ENCODE measurements around the gene MICAL2. TPM values are rescaled to one million over a fixed set of nuclear protein-coding genes. Genes with fewer than 3 reads are reported as not detected.
"Not testable (repeated sequence)": the region's sequence is repeated elsewhere in the genome, so short reads cannot be mapped to it uniquely, and the experiment has no call there.

MICAL2 gene
- polyA plus RNA-seq, 1 donor: 7.1 TPM

DNA sequence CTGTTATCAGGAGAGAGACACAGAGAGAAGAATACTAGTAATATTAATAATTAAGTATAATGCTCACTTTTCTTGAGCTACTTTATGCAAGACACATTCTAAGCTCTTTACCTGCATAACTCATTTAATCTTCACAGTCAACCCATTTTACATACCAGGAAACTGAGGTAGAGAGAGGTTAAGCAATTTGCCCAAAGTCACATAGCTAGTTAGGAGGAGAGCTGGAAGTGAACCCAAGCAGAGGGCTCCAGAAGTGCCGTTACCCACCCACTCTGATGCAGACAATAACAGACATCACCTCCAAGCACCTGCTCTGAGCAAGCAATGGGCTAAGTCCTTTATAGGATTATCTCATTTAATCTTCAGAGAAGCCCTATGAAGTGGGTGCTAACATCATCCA is 24.8 kb downstream of the MICAL2 start:
- no peak for DNase-seq

DNA sequence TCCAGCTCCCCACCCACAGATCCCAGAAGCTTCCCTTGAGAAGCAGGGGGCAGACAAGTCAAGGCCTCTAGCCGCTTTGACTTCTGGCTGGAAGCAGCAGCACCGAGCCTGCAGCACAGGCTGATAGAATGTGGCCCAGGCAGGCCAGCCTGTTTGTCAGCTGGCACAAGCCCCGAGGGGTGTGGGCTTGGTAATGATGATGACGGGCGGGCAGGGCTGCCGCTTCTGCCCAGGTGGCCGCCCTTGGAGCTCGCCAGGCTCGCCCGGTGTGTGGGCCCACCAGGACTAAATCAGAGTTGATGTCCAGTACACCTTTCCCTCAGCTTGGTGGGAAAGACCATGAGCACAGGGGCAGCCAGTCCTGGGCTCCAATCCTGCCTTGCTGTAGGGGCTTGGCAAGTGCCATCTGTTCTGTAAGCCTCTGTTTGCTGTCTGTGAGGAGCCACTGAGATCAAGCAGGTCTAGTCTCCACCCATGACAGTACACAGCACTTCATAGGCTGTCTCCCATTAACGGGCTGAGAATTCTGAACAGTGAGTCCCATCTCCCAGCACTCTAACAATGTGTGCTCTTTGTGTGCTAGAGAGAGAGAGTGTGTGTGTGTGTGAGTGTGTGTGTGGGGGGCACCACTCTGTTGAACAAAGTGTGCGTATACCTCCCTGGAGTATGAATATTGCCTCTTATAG is 26.8 kb downstream of the MICAL2 start:
- no peak for DNase-seq

DNA sequence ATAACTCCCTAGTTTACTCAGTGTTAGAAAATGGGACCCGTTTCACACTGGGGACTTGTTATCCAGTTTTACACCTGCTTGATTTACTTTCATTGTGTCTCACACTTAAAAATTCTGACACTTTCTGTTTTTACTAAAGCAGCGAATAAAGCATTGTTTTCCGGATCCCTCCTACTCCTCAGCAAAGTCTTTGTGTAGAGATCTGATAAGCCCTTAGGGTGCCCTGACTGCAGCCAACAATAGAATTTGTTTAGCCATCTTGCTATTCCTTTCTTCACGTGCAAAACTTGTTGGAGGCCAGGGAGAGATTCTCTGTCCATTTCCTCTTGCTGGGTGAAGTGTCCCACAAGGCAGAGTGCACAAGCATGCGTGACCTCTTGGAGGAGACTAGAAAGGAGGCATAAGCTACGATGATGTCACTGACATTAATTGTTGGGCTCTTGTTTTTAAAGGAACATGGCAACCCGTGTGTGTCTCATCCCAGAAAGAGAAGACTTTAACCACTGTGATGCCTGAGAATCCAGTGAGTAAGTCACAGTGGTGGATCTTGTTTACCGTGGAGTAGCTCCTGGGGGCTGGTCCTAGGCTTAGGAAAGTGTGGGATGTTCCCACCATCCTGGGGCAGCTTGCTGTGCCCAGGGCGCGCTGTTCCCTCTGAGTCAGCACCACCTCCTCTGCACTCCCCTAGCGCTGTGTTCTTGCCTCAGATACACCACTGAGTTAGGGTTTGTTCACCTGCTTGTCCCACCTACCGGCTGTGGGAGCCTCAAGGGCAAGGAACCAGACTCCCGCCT is 27.7 kb downstream of the MICAL2 start:
- no peak for DNase-seq

DNA sequence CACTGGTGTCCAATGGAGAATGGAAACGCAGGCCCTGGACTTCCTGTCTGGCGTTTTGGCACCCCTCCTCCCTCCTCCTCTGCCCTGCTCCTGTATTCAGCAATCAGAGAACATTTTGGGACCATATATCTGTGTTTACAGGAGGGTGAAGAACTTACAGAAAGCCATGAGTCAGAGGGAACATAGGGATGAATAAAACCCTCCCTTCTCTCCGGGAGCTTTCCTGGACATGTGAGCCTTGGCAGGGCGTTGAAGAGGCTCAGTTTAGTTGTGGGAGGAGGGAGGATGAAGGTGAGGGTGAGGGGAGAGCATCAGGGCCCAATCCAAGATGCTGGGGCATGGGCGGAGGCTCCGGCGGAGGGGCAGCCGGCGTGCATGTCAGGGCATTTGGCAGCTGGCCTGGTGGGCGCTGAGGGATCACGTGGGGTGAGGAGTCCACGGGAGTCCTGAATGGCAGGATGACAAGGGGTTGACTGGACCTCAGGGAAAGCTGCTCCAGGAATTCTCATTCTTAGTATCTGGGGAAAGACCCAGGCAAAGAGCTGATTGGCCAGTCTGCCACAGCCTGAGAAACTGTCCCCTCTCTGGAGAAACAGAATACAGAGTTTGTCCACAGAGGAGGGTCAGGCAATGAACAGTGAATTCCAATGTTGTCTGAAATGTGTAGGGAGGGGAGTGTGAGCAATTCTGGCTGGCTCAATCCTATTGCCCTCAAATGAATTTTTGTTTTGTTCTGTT is 28.9 kb downstream of the MICAL2 start:
- DNase-seq: no peak

DNA sequence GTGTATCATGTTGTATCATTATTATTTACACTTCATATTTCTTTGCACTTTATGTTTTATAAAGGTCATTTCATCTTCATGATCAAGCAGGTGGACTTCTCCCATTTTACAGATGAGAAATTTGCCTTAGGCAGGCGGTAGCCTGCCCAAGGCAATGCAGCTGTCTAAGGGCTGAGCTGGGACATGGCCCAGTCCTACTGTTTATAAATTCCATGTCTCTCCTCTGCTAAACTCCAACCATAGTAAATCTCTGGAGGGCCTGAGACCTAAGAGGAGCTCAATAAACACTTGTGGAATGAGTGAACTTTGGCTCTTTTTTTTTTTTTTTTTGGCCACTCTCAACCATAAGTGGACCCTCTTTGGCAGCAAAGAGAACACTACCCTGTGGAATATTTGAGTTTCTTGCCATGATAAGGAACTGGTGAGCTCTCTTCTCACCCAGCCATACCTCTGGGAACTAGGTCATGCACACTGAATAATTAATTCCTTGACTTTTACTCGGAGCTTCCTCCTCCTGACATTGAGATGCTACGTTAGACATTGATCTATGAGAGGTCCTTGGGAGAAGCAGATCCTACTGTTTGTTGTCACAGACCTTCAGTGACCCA is 29.9 kb downstream of the MICAL2 start:
- no peak for DNase-seq

DNA sequence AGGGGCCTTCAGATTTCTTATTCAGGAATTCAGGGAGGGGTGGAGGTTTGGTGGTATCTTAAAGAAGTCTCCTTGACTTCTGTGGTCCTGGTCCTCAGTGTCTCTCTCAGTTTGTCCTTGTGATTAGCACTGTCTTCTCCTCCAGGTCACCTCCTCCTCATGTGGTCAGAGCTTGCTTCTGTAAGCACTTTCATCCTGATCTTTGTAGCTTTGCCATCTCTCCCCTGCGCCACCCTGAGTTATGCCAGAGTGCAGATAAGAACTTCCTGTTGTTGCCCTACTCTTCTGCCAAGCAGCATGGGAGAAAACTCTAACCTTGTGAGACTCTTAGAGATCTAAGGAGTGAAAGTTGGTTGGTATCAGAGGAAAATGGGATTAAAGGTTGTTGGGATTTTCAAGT is 30.9 kb downstream of the MICAL2 start:
- no peak for DNase-seq

DNA sequence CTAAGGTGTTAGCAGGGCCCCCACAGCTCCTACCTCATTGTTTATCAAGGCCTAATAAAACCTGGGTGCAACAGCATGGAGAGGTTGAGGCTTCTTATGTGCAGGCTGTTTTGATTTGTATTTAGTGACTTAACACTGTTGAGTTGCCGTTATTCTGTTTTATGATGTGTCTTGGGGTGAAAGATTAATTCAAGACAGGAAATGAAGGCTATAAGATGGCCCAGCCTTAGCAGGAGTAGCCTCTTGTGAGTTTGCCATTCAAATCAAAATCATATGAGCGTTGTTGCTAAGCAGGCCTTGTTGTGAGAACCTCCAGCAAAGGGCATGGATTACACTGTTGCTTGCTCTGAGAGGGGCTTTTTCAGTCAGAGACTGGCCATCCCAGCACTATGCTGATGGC is 31.8 kb downstream of the MICAL2 start:
- no peak for DNase-seq

DNA sequence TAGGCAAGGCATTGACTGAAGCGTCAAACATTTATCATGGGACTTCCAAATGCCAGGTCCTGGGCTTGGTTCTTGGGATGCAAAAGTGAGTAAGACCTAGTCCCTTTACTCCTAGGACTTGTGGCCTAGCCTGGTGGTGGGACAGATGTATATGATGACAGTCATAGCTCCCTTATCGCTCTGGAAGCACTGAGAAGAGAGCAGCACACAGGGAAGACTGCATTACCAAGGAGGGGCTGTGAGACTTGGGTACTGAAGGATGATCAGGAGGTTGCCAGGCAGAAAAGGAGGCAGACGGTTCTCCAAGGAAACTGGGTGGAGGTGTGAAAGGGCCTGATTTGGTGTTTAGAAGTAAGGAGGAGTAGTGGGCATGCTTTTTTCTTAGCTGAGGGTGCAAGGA is 32.5 kb downstream of the MICAL2 start:
- DNase-seq: no peak

DNA sequence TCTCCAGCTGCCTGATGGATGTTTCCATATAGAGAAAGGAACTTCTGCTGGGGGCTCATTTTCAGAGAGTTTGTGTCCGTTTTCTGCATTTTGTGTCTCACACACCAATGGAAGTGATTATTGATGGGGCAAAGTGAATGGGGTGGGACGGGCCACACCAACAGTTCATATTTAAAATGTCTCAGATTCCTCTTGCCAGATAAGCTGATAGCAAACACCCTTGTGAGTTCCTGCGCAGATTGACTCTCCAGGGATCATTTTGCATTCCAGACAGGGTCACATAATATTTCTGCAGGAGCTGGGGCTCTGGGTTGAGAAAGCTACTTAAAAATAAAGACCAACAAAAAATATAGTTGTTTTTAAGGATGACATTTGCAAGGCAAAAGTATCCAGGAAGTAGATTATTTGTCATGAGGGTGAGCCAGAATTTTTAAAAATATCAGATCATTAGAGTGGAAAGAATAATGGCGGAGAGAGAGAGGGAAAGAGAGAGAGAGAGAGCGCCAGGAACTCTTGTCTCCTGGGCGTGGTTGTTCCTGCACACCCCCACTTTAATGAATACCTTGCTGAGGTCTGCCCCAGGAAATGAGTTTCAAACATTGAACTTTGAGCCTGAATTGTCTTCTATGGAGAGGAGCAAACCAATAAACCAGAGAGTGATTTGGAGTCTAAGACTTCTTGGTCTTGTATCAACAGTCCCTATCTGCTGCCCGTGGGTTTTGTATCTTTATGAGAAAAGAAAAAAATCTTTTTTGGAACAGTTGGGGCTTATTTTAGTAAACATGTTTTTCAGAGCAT is 33.3 kb downstream of the MICAL2 start:
- DNase-seq: no peak

DNA sequence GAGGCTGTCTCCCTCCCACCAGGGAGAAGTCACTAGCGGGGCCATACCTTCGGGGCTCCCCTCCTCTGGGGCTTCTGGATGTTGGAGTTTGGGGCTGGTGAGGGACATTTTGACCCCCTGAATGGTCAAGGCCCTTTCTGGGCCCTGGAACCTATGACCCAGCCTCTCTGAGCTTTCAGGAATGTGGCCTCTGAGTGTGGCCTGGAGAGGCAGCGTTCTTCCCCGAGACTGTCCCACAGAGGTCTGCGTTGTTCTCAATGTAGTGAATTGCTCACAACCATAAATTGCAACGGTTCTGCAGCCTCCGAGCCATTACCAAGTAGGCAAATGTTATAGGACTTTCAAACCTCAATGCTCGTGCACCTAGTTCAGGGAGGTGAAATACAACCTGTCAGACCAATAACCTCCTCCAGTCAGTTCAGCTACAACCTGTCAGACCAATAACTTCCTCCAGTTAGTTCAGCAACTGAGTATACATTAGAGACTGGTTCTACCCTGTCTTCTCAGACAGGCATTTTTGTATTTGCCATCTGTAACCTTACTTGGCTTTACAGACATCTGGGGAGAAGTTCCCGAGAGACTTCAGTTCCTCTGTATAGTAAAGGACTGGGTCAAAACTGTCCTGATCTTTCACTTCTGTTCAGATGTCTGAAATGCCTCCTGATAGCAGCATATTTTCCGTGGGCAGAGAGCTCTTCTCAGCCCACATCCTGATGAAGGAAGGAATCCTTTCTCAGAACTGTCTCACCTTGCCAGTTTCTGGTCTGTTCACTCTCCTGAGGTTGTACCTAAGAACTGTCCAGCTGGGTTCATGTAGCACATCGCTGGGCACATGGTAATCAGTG is 34.2 kb downstream of the MICAL2 start:
- no peak for DNase-seq

DNA sequence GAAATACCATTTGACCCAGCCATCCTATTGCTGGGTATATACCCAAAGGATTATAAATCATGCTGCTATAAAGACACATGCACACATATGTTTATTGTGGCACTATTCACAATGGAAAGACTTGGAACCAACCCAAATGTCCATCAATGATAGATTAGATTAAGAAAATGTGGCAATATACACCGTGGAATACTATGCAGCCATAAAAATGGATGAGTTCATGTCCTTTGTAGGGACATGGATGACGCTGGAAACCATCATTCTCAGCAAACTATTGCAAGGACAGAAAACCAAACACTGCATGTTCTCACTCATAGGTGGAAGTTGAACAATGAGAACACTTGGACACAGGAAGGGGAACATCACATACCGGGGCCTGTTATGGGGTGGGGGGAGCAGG is 36.3 kb downstream of the MICAL2 start:
- DNase-seq: not testable (repeated sequence)

DNA sequence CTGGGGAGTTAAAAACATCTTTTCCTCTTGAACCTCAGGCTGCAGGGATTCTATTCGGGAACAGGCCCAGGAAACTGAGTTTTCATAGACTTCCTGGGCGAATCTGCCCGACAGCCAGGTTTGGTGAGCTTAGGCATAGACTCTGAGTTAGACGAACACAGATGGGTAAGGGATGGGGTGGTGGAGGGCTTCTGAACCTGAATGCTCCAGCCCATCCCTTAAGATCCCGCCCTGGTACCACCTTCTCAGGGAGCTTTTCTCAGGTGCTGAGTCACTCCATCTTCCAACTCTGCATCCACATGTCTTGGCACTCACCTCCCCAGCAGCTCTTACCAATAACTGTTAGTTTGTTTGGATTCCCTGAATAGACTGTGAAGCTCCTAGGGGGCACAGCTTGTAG is 37.4 kb downstream of the MICAL2 start:
- DNase-seq: no peak

DNA sequence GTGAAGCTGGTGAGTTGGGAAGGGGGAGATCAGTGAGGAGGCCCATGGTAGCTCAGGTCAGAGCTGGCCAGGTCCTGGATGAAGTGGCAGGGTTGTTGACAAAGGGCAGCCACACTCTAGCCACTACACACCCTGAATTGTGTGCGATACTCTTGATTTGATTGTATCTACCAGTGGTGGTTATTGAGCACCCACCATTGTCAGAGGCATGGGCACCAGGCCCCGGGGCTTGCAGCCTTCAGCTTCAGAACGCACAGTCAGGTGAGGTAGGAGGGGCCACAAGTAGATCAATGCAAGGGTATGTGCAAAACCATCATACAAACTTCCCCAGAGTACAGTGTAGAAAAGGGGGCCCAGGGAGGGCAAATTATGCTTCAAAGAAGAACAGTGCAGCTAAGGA is 38.1 kb downstream of the MICAL2 start:
- no peak for DNase-seq

DNA sequence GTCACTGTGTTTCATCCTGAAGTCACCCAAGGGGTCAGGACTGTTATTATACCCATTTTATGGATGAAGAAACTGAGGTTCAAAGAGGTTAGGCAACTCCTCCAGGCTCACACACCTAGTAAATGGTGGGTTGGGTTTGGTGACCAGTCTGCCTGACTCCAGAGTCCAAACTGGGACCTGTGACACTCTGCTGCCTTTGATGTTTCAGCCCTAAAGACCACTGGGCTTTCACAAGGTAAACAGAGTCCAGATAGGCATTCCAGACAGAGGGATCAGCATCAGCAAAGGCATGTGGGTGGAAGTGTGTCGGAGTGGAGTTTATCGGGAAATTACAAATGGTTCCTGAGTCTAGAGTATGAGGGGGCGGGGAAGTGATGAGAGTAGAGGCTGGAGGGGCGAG is 38.5 kb downstream of the MICAL2 start:
- DNase-seq: no peak

DNA sequence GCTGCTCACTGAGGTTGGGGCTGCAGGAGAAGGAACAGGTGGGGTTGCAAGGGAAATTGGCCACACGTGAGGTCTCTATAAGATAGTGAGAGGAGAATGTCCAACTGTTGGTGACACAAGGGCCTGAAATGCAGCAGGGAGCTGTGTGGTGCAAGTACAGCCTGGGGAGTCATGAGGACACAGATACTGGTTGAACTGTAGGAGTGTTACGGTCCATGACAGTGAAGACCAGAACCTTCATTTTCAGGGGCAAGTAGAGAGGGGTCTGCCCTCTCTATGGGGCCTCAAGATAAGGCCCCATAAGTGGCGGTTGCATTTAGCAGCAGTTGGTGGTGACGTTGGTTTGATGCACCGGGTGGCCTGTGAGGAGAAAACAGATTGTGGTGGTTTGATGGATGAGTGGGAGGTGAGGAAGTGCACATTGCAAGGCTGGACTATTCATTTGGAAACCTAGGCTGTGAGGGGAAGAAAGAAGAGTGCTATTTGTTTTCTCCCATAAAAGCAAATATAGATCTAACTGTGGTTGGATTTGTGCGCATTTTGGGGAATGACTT is 39.4 kb downstream of the MICAL2 start:
- no peak for DNase-seq

DNA sequence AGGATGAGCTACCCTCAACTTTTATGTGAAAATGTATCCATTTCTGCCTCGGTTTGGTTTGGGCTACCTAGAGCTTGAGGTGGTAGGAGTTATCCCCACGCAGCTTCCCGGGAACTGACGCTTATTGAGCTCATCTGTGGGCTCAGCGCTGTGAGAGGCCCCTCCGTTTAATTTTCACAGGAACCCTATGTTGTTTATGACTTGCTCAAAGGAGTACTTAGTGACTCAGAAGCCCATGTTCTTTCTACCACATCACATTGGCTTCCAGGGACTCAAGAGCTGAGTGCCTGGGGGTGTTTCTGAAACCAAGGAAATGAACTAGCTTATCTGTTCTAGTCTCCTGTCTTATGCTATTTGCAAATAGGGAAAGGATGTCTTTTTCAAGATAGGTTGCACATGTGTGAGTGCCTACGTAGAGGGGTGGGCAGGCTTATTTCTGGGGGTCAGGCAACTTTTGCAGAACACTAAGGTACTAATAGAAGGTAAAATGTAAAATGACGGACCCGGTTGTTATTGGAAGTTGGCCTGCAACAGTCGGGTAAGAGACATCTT is 40.5 kb downstream of the MICAL2 start:
- DNase-seq: no peak

DNA sequence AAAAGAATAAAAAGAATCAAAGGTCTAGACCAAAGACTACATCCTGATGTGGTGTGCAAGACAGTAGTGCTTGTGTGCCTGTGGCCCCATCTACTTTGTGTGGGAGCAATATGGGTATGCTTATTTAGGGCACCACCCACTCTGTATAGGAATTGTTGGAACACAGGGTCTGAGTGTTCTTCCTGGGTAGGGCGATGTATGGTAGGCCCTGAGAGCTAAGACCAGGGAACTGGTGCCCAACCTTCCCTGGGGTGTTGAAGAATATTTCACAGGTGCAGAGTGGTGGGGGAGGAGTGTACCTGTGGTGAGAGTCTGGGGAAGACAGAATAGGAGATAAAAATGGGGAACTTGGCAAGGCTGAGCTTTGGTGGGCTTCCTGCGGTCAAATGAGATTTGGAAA is 41.9 kb downstream of the MICAL2 start:
- DNase-seq: no peak

DNA sequence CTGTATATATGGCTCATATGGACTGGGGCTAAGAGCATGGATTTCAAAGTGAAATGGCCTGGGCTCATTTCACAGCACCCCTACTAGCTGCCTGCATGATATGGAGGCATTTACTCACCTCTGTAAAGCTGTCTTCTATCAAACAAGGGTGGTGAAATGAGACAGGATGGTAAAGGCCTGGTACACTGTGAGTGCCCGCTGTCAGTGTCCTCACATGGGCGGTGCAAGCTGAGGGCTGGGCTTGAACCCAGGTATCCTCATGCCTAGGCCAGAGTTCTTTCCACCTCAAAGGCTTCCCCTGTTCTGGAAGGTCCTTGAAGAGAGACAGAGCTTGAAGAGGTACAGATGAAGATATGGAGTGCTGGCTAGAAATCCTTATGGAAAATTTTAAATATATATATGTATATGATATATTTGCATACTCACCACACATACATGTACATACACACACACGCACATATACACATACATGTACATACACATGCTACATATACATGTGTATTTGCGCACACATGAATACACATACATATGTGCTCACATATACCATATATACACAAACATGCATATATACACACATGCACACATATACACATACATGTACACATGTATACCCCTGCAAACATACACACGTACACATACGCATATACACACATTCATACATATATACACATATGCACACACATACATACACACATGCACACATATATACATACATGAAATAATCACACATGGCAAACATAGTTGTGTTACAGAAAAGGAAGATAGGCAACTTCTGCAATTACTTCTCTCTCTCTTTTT is 44.7 kb downstream of the MICAL2 start:
- DNase-seq: no peak

DNA sequence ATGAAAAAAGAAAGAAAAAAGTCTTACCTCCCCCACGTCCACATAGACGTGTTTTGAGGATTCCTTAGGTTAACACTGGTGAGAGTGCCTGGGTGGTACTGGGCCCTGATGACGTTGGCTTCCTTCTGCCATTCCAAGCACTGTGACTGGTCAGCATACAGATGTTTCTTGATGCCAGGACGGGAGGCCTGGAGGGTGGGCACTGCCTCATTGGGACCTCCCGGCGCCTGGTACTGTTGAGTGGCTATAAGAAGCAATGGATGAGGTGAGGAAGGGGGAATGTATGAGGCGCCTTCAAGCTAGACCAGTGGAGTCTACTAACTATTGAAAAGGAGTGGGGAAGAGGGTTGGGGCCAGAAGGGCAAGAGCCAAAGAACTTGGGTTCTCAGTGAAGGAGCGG is 45.3 kb downstream of the MICAL2 start:
- DNase-seq: no peak
